Prostate gland (tissue), 2 donors: ENCODE data around the gene CSMD2.

Experiments used
- CTCF ChIP-seq, 4 experiments: fragments of 200-600 bp in 2 of 4; fragments of 450-650 bp in 2 of 4; sonication (generic) in 2 of 4; IDR thresholded peaks; 1 replicate in 3 of 4; 2 replicates in 1 of 4; pipeline ENCODE4 v1.5.1; 2016 to 2019; ENCODE audit warnings: antibody characterized with exemption in 4 of 4, mild to moderate bottlenecking in 2 of 4, moderate library complexity in 2 of 4
- POLR2A ChIP-seq: fragments of 450-650 bp; IDR thresholded peaks from one replicate; pipeline ENCODE4 v1.6.1; 2016; ENCODE audit warnings: antibody characterized with exemption, mild to moderate bottlenecking

GRCh38 chr1:33745942-33746341 is 419.1 kb downstream of the CSMD2 start:
- TF ChIP-seq CTCF (IDR thresholded peaks at IDR 0.05) (no peak), POLR2A (no peak)
